ENCODE measurements around the gene IDS.
A peak's percentile ranks its signal among the peaks of the same experiment; 100 is the strongest.
"Not testable (repeated sequence)": the region's sequence is repeated elsewhere in the genome, so short reads cannot be mapped to it uniquely, and the experiment has no call there.

Gene IDS

GRCh38 chrX:149528381-149528780 is 23.3 kb upstream of the IDS start:
- DNase-seq (ENCODE audit: low read depth in 2 of 3, low spot score in 2 of 3) = no peak

DNA sequence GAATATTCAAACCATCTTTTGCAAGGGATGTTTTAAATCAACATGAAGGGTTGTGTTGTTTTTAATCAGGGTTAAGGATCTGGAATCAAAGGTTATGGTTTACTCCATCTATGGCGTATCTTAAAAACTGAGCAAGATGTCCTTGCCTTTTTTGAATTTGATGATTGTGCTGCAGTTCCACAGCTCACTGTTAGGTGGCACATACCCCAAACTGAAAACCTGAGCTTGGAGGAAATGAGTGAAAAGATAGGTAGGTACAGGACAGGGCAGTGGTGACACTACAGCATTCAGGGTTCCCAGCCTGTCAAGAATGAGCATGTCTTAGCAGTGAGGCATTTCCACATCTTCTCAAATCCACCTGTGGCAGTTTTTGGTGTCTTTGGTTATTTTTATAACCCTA is 22.6 kb upstream of the IDS start:
- no peak for DNase-seq (ENCODE audit: low read depth in 2 of 3, low spot score in 2 of 3)

- DNase-seq (ENCODE audit: low read depth in 2 of 3, low spot score in 2 of 3) = not testable (repeated sequence)
These were observed 21.4 kb upstream of the IDS start for GRCh38 chrX:149526318-149527033.

- DNase-seq (ENCODE audit: low read depth in 2 of 3, low spot score in 2 of 3) = not testable (repeated sequence)
These were observed 20.8 kb upstream of the IDS start for GRCh38 chrX:149525903-149526302.

GRCh38 chrX:149525389-149525788 is 20.3 kb upstream of the IDS start:
- not testable (repeated sequence) for DNase-seq (ENCODE audit: low read depth in 2 of 3, low spot score in 2 of 3)

- DNase-seq (ENCODE audit: low read depth in 2 of 3, low spot score in 2 of 3) = no peak
These were observed 17.8 kb upstream of the IDS start for GRCh38 chrX:149522916-149523315.

DNA sequence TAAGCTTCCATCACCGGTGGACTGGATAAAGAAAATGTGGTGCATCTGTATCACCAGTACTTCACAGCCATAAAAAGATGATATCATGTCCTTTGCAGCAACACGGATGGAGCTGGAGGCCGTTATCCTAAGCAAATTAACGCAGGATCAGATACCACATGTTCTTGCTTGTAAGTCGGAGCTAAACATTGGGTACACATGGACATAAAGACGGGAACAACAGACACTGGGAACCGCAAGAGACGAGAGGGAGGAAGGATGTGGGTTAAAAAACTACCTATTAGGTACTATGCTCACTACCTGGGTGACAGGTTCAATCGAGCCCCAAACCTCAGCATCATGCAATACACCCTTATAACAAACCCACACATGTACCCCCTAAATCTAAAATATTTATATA is 16.3 kb upstream of the IDS start:
- no peak for DNase-seq (ENCODE audit: low read depth in 2 of 3, low spot score in 2 of 3)

DNA sequence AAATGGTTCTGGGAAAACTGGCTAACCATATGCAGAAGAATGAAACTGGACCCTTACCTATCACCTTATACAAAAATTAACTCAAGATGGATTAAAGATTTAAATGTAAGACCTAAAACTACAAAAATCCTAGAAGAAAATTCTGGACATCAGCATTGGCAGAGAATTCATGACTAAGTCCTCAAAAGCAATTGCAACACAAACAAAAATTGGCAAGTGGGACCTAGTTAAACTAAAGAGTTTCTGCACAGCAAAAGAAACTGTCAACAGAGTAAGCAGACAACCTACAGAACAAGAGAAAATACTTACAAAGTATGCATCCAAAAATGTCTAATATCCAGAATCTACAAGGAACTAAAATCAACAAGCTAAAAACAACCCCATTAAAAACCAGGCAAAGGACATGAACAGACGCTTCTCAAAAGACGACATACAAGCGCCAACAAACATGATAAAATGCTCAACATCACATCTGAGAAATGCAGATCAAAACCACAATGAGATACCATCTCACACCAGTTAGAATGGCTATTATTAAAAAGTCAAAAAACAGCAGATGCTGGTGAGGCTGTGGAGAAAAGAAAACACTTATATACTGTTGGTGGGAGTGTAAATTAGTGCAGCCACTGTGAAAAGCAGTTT is 15.7 kb upstream of the IDS start:
- DNase-seq (ENCODE audit: low read depth in 2 of 3, low spot score in 2 of 3) = not testable (repeated sequence)

GRCh38 chrX:149518236-149518635 is 13.1 kb upstream of the IDS start:
- no peak for DNase-seq (ENCODE audit: low read depth in 2 of 3, low spot score in 2 of 3)

DNA sequence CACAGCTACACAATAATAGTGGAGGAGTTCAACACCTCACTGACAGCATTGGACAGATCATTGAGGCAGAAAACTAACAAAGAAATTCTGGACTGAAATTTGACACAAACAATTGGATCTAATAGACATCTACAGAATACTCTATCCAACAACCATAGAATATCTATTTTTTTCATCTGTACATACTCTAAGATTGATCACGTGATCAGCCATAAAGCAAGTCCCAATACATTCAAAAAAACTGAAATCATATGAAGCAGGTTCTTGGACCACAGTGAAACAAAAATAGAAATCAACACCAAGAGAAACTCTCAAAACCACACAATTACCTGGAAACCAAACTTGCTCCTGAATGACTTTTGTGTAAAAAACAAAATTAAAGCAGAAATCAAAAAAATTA is 12.2 kb upstream of the IDS start:
- DNase-seq (ENCODE audit: low read depth in 2 of 3, low spot score in 2 of 3) = no peak

- DNase-seq (ENCODE audit: low read depth in 2 of 3, low spot score in 2 of 3) = no peak
These were observed 11.5 kb upstream of the IDS start for GRCh38 chrX:149516604-149517003.

GRCh38 chrX:149515954-149516602 is 11.0 kb upstream of the IDS start:
- no peak for DNase-seq (ENCODE audit: low read depth in 2 of 3, low spot score in 2 of 3)

- DNase-seq (ENCODE audit: low read depth in 2 of 3, low spot score in 2 of 3) = no peak
These were observed 8.8 kb upstream of the IDS start for GRCh38 chrX:149513825-149514428.

- peak in 1 of 3 experiments; percentile 18 for DNase-seq (ENCODE audit: low read depth in 2 of 3, low spot score in 2 of 3)
These were observed 7.2 kb upstream of the IDS start for GRCh38 chrX:149512225-149512885.

GRCh38 chrX:149511081-149511480 is 6.0 kb upstream of the IDS start:
- no peak for DNase-seq (ENCODE audit: low read depth in 2 of 3, low spot score in 2 of 3)

- DNase-seq (ENCODE audit: low read depth in 2 of 3, low spot score in 2 of 3) = no peak
These were observed 5.3 kb upstream of the IDS start for GRCh38 chrX:149510386-149510785.

DNA sequence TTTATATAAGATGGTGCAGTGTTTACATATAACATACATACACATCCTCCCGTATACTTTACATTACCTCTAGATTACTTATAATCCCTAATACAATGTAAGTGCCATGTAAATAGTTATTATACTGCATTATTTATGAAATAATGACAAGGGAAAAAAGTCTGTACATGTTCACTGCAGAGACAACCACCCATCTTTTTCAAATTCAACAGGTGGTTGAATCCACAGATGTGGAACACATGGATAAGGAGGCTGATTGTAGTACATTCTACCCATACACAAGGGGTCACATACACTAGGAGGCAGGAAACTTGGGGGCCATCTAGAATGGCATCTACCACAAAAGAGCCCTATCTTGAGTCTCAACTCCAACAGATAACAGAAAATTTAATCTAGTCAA is 3.4 kb upstream of the IDS start:
- DNase-seq (ENCODE audit: low read depth in 2 of 3, low spot score in 2 of 3) = no peak

GRCh38 chrX:149506349-149506748 is 1.2 kb upstream of the IDS start:
- DNase-seq (ENCODE audit: low read depth in 2 of 3, low spot score in 2 of 3) = no peak

GRCh38 chrX:149505671-149506070 is 565 bp upstream of the IDS start:
- DNase-seq (ENCODE audit: low read depth in 2 of 3, low spot score in 2 of 3) = no peak

GRCh38 chrX:149504226-149504914 is 736 bp downstream of the IDS start:
- DNase-seq (ENCODE audit: low read depth in 2 of 3, low spot score in 2 of 3) = peak in 2 of 3 experiments; percentile 15 to 27

DNA sequence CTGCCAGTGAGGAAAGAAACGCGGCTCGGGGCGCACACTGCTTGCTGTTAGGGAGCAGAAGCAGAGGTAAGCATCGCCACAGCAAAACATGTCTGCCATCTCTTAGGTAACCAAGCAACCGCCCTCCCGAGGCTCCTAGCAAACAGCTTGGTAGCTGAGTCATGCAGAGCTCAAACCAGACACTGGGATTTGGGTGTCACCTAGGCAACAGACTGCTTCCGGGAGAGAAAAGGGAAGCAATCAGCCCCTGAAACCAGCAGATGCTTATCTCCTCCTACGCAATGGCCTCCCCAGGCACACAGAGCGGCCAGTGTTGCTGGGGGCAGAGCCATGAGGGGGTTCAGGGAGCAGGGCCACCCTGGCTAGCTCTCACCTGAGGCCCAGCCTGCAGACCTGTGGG is 1.7 kb downstream of the IDS start:
- peak in 2 of 3 experiments; percentile 15 to 35 for DNase-seq (ENCODE audit: low read depth in 2 of 3, low spot score in 2 of 3)

Measured in activated CD8-positive, alpha-beta memory T cell treated with anti-CD3 and anti-CD28 coated beads for 48 hours (primary cell).